ENCODE measurements around the gene NEMP1.

DNA sequence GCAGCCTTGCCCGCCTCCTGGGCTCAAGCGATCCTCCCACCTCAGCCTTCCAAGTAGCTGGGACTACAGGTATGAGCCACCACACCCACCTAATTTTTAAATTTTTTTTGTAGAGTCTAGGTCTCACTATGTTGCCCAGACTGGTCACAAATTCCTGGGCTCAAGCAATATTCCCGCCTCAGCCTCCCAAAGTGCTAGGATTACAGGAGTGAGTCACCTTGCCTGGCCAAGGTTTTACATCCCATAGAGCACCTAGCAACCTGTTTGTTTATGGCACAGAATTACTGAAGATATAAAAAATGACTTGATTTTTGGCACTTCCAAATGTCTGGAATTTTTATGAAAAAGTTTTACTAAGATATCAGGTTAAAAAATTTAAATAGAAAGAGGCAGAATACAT lies 45.2 kb downstream of the NEMP1 start:
- TF ChIP-seq, protein P1, sequence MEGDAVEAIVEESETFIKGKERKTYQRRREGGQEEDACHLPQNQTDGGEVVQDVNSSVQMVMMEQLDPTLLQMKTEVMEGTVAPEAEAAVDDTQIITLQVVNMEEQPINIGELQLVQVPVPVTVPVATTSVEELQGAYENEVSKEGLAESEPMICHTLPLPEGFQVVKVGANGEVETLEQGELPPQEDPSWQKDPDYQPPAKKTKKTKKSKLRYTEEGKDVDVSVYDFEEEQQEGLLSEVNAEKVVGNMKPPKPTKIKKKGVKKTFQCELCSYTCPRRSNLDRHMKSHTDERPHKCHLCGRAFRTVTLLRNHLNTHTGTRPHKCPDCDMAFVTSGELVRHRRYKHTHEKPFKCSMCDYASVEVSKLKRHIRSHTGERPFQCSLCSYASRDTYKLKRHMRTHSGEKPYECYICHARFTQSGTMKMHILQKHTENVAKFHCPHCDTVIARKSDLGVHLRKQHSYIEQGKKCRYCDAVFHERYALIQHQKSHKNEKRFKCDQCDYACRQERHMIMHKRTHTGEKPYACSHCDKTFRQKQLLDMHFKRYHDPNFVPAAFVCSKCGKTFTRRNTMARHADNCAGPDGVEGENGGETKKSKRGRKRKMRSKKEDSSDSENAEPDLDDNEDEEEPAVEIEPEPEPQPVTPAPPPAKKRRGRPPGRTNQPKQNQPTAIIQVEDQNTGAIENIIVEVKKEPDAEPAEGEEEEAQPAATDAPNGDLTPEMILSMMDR (IDR thresholded peaks at IDR 0.05; ENCODE audit: low read depth, low read length, missing input control) = no peak
- TF ChIP-seq YY1 (IDR thresholded peaks at IDR 0.05) (no peak), RXRA (IDR thresholded peaks at IDR 0.05) (no peak), RAD21 (IDR thresholded peaks at IDR 0.05) (no peak), TAF1 (conservative IDR thresholded peaks at IDR 0.05) (no peak), JUND (IDR thresholded peaks at IDR 0.05) (no peak), SP1 (IDR thresholded peaks at IDR 0.05) (no peak), EGR1 (IDR thresholded peaks at IDR 0.05; ENCODE audit: low read depth in 2 of 2) (no peak), FOXA1 (IDR thresholded peaks at IDR 0.05) (no peak)
- TF ChIP-seq, protein P2, sequence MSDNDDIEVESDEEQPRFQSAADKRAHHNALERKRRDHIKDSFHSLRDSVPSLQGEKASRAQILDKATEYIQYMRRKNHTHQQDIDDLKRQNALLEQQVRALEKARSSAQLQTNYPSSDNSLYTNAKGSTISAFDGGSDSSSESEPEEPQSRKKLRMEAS (IDR thresholded peaks at IDR 0.05) = no peak
- TF ChIP-seq, protein P3, sequence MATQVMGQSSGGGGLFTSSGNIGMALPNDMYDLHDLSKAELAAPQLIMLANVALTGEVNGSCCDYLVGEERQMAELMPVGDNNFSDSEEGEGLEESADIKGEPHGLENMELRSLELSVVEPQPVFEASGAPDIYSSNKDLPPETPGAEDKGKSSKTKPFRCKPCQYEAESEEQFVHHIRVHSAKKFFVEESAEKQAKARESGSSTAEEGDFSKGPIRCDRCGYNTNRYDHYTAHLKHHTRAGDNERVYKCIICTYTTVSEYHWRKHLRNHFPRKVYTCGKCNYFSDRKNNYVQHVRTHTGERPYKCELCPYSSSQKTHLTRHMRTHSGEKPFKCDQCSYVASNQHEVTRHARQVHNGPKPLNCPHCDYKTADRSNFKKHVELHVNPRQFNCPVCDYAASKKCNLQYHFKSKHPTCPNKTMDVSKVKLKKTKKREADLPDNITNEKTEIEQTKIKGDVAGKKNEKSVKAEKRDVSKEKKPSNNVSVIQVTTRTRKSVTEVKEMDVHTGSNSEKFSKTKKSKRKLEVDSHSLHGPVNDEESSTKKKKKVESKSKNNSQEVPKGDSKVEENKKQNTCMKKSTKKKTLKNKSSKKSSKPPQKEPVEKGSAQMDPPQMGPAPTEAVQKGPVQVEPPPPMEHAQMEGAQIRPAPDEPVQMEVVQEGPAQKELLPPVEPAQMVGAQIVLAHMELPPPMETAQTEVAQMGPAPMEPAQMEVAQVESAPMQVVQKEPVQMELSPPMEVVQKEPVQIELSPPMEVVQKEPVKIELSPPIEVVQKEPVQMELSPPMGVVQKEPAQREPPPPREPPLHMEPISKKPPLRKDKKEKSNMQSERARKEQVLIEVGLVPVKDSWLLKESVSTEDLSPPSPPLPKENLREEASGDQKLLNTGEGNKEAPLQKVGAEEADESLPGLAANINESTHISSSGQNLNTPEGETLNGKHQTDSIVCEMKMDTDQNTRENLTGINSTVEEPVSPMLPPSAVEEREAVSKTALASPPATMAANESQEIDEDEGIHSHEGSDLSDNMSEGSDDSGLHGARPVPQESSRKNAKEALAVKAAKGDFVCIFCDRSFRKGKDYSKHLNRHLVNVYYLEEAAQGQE (IDR thresholded peaks at IDR 0.05) = no peak
- TF ChIP-seq, protein P4, sequence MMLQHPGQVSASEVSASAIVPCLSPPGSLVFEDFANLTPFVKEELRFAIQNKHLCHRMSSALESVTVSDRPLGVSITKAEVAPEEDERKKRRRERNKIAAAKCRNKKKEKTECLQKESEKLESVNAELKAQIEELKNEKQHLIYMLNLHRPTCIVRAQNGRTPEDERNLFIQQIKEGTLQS (IDR thresholded peaks at IDR 0.05) = no peak
- TF ChIP-seq, protein P5, sequence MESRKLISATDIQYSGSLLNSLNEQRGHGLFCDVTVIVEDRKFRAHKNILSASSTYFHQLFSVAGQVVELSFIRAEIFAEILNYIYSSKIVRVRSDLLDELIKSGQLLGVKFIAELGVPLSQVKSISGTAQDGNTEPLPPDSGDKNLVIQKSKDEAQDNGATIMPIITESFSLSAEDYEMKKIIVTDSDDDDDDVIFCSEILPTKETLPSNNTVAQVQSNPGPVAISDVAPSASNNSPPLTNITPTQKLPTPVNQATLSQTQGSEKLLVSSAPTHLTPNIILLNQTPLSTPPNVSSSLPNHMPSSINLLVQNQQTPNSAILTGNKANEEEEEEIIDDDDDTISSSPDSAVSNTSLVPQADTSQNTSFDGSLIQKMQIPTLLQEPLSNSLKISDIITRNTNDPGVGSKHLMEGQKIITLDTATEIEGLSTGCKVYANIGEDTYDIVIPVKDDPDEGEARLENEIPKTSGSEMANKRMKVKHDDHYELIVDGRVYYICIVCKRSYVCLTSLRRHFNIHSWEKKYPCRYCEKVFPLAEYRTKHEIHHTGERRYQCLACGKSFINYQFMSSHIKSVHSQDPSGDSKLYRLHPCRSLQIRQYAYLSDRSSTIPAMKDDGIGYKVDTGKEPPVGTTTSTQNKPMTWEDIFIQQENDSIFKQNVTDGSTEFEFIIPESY (IDR thresholded peaks at IDR 0.05) = no peak

All from liver (tissue), 3 donors.